Measurements from ENCODE around the gene HIGD2A. TPM values are rescaled to one million over a fixed set of nuclear protein-coding genes. Genes with fewer than 3 reads are reported as not detected.

The HIGD2A gene
- total and polyA plus RNA-seq, 2 of the 13 experiments (the other 11 are each of a cell fraction or from before 2014, with no cell fraction given): 89.2 to 146 TPM

- TF ChIP-seq HNRNPLL (IDR thresholded peaks at IDR 0.05; ENCODE audit: low read depth, low read length, poor library complexity, severe bottlenecking) (peak; percentile 63), STAT5B (CRISPR knock-in tag; IDR thresholded peaks at IDR 0.05) (no peak), TRIM22 (IDR thresholded peaks at IDR 0.05) (no peak), ARID2 (CRISPR knock-in tag; IDR thresholded peaks at IDR 0.05; ENCODE audit: borderline replicate concordance) (no peak), THAP7 (CRISPR knock-in tag; IDR thresholded peaks at IDR 0.05) (no peak), GMEB2 (CRISPR knock-in tag; IDR thresholded peaks at IDR 0.05; ENCODE audit: low read depth) (no peak; the same call in none of the 2 replicates), NFYB (CRISPR knock-in tag; IDR thresholded peaks at IDR 0.05) (peak; percentile 69; the same call in 1 of the 2 replicates), ZFP36 (IDR thresholded peaks at IDR 0.05; ENCODE audit: borderline replicate concordance, low read depth, low read length, partially characterized antibody) (no peak), ETV6 (CRISPR knock-in tag; conservative IDR thresholded peaks at IDR 0.05) (no peak), HMGXB3 (CRISPR knock-in tag; IDR thresholded peaks at IDR 0.05; ENCODE audit: borderline replicate concordance) (0 out of 2 replicates have a peak, but pooled peaks have one; percentile 55), ZNF598 (CRISPR knock-in tag; IDR thresholded peaks at IDR 0.05; ENCODE audit: borderline replicate concordance) (no peak), UBTF (CRISPR knock-in tag; IDR thresholded peaks at IDR 0.05) (peak; percentile 84), XRCC5 (optimal IDR thresholded peaks at IDR 0.05; ENCODE audit: low read length) (peak; percentile 5), CAMTA2 (CRISPR knock-in tag; IDR thresholded peaks at IDR 0.05; ENCODE audit: borderline replicate concordance) (no peak; the same call in 1 of the 2 replicates), MTA1 (CRISPR knock-in tag; IDR thresholded peaks at IDR 0.05; ENCODE audit: borderline replicate concordance) (no peak), ARNT2 (CRISPR knock-in tag; IDR thresholded peaks at IDR 0.05; ENCODE audit: low read depth) (peak; percentile 53; the same call in 1 of the 2 replicates)
Measured at GRCh38 chr5:176389135-176390123, 878 bp downstream of the HIGD2A start (continued).

Measured in HepG2 (cell line).